ENCODE results near the gene AOC3.
"Not testable (repeated sequence)": the region's sequence is repeated elsewhere in the genome, so short reads cannot be mapped to it uniquely, and the experiment has no call there.

The AOC3 gene

GRCh38 chr17:42867694-42868261 is 16.8 kb downstream of the AOC3 start:
- not testable (repeated sequence) for DNase-seq

GRCh38 chr17:42868338-42868737 is 17.3 kb downstream of the AOC3 start:
- no peak for DNase-seq

- no peak for DNase-seq
These were observed 20.6 kb downstream of the AOC3 start for GRCh38 chr17:42871647-42872046.

GRCh38 chr17:42872251-42872965 is 21.4 kb downstream of the AOC3 start:
- DNase-seq = no peak

GRCh38 chr17:42873315-42873714 is 22.3 kb downstream of the AOC3 start:
- DNase-seq = no peak

- DNase-seq = not testable (repeated sequence)
These were observed 23.1 kb downstream of the AOC3 start for GRCh38 chr17:42873932-42874695.

- DNase-seq = no peak
These were observed 26.0 kb downstream of the AOC3 start for GRCh38 chr17:42877037-42877436.

- no peak for DNase-seq
These were observed 27.3 kb downstream of the AOC3 start for GRCh38 chr17:42878123-42878880.

- DNase-seq = no peak
These were observed 28.1 kb downstream of the AOC3 start for GRCh38 chr17:42878924-42879595.

- DNase-seq = no peak
These were observed 28.6 kb downstream of the AOC3 start for GRCh38 chr17:42879596-42879985.

GRCh38 chr17:42880776-42881310 is 29.8 kb downstream of the AOC3 start:
- DNase-seq = no peak

GRCh38 chr17:42881706-42882105 is 30.7 kb downstream of the AOC3 start:
- not testable (repeated sequence) for DNase-seq

- DNase-seq = no peak
These were observed 31.2 kb downstream of the AOC3 start for GRCh38 chr17:42882166-42882565.

- DNase-seq = no peak
These were observed 33.0 kb downstream of the AOC3 start for GRCh38 chr17:42883802-42884558.

- DNase-seq = not testable (repeated sequence)
These were observed 34.8 kb downstream of the AOC3 start for GRCh38 chr17:42885806-42886205.

GRCh38 chr17:42886283-42887176 is 35.5 kb downstream of the AOC3 start:
- no peak for DNase-seq

- DNase-seq = no peak
These were observed 38.8 kb downstream of the AOC3 start for GRCh38 chr17:42889809-42890208.

GRCh38 chr17:42891539-42892152 is 40.6 kb downstream of the AOC3 start:
- peak in 1 of 2 experiments; percentile 12 for DNase-seq

GRCh38 chr17:42893359-42893758 is 42.4 kb downstream of the AOC3 start:
- no peak for DNase-seq

All from NCI-H1930 (cell line).